KOPT-K1 (cell line): Measurements from ENCODE around the gene ELAVL1.

Experiments used
- H3K27ac ChIP-seq: fragments of 200-600 bp; sonication (generic); 2 replicates; pipeline ENCODE4 v1.5.1; 2016; ENCODE audit warnings: antibody characterized with exemption, mild to moderate bottlenecking, low read depth, low read length; ENCODE audit not compliant: poor library complexity, severe bottlenecking
- H3K36me3 ChIP-seq: fragments of 200-600 bp; sonication (generic); 2 replicates; pipeline ENCODE4 v1.5.1; 2017; ENCODE audit warnings: antibody characterized with exemption, mild to moderate bottlenecking, low read length, moderate library complexity; ENCODE audit not compliant: insufficient read depth
- H3K9me3 ChIP-seq: fragments of 200-600 bp; sonication (generic); 2 replicates; pipeline ENCODE4 v1.5.1; 2017; ENCODE audit warnings: antibody characterized with exemption, low read length, mild to moderate bottlenecking; ENCODE audit not compliant: insufficient read depth, poor library complexity, severe bottlenecking

The ELAVL1 gene

GRCh38 chr19:7914598-7915045 is 90.8 kb downstream of the ELAVL1 start, which contains the start of gene TGFBR3L:
TSS of gene TGFBR3L (plus strand) at chr19:7914830.
- H3K9me3 ChIP-seq: no peaks in the 10 kb centered on the region
- H3K36me3 ChIP-seq: peaks cover 34% of the 10 kb centered on the region; the same call in 1 of the 2 replicates
- no peak within 1 kb of the TSS for H3K27ac ChIP-seq

DNA sequence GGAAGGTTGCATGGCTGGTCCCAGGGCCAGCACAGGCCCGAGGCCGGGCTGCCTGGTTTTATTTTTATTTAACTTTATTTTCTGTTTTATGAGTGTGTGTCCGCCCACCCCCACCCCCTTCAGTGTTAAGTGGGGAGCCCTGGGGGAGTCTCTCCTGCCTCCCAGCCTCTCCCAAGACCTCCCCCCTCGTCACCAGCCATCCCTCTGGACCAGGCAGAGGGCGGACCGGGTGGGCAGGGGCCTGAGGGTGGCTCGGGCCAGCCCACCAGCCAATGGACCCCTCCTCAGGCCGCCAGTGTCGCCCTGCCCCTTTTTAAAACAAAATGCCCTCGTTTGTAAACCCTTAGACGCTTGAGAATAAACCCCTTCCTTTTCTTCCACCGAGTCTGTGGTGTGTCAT is 91.3 kb downstream of the ELAVL1 start:
- H3K36me3 ChIP-seq: peaks cover 34% of the 10 kb centered on the region; the same call in 1 of the 2 replicates
- H3K9me3 ChIP-seq: no peaks in the 10 kb centered on the region
- no peak overlapping the region for H3K27ac ChIP-seq

- H3K27ac ChIP-seq: no peak overlapping the region
- H3K9me3 ChIP-seq: no peaks in the 10 kb centered on the region
- peaks cover 34% of the 10 kb centered on the region; the same call in 1 of the 2 replicates for H3K36me3 ChIP-seq
These were observed 91.8 kb downstream of the ELAVL1 start for GRCh38 chr19:7913652-7914051.

GRCh38 chr19:7912697-7913564 is 92.5 kb downstream of the ELAVL1 start:
- Histone ChIP-seq H3K27ac (no peak overlapping the region), H3K9me3 (no peaks in the 10 kb centered on the region), H3K36me3 (peaks cover 34% of the 10 kb centered on the region; the same call in 1 of the 2 replicates)

DNA sequence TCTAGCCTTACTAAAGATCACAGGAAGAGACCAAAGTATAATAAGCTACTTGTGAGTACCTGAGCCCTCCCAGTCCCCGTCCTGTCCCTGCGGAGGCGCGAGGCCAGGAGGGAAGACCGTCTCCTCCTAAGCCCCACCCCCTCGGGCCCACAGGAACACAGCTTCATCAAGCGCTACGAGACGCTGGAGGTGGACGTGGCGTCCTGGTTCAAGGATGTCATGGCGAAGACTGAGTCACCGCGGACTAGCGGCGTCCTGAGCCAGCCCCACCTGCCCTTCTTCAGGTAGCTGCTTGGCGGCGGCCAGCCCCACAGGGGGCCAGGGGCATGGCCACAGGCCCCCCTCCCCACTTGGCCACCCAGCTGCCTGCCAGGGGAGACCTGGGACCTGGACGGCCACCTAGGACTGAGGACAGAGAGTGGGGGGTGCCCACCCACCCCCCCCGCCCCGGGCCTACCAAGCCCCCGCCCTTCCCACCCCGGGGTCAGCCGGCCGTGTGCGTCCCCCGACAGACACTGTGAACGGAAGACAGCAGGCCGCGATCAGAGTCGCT is 93.2 kb downstream of the ELAVL1 start:
- Histone ChIP-seq H3K27ac (no peak overlapping the region), H3K9me3 (no peaks in the 10 kb centered on the region), H3K36me3 (peaks cover 34% of the 10 kb centered on the region; the same call in 1 of the 2 replicates)

GRCh38 chr19:7911508-7912143 is 93.8 kb downstream of the ELAVL1 start:
- H3K36me3 ChIP-seq: peaks cover 34% of the 10 kb centered on the region; the same call in 1 of the 2 replicates
- H3K9me3 ChIP-seq: no peaks in the 10 kb centered on the region
- H3K27ac ChIP-seq: no peak overlapping the region

GRCh38 chr19:7910321-7911161 is 94.9 kb downstream of the ELAVL1 start:
- Histone ChIP-seq H3K27ac (no peak overlapping the region), H3K9me3 (no peaks in the 10 kb centered on the region), H3K36me3 (peaks cover 45% of the 10 kb centered on the region)

- Histone ChIP-seq H3K36me3 (peaks cover 45% of the 10 kb centered on the region), H3K27ac (no peak overlapping the region)
These were observed 95.9 kb downstream of the ELAVL1 start for GRCh38 chr19:7909471-7910067.

DNA sequence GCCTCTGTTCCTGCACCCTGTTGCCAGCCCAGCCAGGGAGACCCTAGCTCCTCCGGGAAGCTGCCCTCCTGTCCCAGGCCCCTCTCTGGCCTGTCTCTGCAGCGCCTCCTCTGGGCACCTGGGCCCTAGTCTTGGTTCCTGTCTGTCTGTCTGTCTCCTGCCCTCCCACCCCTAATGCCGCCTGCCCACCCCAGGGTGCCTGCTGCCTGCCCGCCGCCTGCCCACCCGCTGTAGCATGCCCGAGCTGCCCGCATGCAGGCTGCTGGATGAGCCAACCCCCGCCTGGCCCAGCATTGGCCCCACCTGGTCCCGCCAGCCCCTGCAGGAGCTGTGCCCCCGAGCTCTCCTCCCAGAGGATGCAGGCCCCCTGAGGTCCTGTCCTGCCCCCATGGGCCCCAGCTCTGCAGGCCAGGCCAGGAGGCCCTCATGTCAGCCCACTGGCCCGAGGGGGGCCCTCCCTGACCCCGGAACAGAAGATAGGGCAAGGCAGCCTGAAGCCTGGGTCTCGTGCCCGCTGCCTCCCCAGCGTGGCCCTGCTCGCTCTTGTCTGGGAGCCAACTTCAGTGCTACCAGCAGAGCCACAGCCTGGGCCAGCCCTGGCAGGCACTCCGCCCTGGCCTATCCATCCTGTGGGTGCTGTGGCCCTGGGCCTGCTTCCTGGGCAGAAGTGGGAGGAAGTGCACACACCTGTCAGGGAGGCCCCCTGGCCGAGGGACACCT is 96.5 kb downstream of the ELAVL1 start:
- no peaks in the 10 kb centered on the region for H3K9me3 ChIP-seq
- H3K27ac ChIP-seq: no peak overlapping the region
- peaks cover 45% of the 10 kb centered on the region for H3K36me3 ChIP-seq

More at GRCh38 chr19:7909471-7910067, 95.9 kb downstream of the ELAVL1 start:
- H3K9me3 ChIP-seq: no peaks in the 10 kb centered on the region
